ENCODE data around the gene TLR1.
A peak's percentile ranks its signal among the peaks of the same experiment; 100 is the strongest.
"Not testable (repeated sequence)": the region's sequence is repeated elsewhere in the genome, so short reads cannot be mapped to it uniquely, and the experiment has no call there.

Gene TLR1

DNA sequence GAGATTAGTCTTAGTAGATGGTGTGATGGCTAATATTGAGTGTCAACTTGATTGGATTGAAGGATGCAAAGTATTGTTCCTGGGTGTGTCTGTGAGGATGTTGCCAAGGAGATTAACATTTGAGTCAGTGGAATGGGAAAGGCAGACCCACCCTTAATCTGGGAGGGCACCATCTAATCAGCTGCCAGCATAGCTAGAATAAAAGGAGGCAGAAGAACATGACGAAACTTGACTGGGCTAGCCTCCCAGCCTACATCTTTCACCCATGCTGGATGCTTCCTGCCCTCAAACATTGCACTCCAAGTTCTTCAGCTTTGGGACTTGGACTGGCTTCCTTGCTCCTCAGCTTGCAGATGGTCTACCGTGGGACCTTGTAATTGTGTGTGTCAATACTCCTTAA lies 34.3 kb downstream of the TLR1 start:
- not testable (repeated sequence) for DNase-seq

DNA sequence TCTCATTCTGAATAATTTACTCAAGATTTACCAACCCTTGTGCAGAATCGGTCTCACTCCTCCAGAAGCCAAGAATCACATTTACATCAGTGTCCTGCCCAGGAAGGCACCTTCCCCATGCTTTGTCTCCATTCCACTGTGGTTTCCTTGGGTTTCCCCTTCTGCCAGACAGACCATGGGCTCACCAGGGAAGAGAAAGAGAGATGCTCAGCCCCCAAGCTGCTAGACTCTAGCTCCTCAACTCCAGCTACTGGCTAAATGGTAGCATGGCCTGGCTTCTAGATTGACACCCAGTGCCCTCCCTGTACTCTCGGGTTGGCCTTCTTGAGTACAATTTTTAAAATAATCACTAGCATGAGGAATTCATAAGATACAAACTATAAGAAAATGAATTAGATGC lies 34.7 kb downstream of the TLR1 start:
- DNase-seq: no peak

DNA sequence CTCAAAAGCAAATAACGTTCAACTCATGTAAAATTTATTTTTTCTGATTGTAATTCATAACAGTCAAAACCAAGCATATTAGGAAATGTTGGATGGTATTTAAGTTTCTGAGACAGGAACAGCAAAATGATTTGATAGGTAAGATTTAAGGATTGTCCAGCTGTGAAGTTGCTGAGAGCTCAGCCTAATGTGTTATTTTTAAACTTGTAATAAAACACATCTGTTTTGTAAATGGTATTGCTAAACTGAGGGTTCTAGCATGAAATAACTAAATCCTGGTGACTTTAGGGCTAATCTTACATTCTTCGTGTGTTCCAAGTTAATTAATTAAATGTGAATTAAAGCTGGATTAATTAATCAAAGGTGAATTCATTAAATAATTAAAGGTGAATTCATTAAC lies 35.1 kb downstream of the TLR1 start:
- DNase-seq: no peak

DNA sequence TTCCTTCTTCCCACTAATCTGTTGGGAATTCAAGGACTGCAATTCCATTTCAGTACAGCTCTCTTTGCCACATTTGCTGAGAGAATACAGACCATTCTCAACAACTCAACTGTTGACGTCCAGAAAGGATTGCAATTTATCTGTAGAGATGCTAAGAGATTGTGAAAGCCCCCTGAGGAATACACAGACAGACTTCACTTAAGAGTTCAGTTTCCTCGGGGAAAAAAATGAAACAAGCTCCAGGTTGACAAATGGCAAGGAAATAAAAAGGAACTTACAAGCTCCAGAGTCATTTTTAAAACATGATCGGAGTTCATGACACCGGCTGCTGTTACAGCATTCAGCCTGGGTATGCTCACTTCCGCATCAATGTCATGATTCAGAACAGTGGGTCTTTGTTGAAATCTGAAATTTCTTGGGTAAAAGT lies 35.6 kb downstream of the TLR1 start:
- DNase-seq: no peak

DNA sequence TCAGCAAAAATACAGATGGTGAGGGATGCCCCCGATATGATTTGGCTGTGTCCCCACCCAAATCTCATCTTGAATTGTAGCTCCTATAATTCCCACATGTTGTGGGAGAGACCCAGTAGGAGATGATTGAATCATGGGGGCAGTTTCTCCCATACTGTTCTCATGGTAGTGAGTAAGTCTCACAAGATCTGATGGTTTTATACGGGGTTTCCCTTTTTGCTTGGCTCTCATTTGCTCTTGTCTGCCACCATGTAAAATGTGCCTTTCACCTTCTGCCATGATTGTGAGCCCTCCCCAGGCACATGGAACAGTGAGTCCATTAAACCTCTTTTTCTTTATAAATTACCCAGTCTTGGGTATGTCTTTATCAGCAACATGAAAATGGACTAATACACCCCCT lies 37.7 kb downstream of the TLR1 start:
- not testable (repeated sequence) for DNase-seq

DNA sequence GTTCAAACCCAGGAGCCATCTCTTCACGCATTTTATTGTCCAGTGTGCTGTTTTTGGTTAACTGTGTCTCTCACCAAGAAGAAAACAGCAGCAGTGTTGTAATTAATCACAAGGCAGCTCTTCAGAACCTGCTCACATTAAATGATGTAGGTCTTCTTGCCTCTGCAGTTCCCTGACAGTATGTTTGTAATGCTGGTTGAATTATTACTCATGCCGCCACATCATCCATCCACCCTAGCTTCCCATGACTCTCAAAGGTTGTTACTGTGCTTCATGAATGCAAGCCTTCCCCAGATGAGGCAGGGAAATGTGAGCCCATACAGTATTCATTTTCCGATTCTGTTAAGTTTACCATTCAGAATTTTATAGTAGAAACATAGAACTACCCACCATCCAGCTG lies 39.2 kb downstream of the TLR1 start:
- no peak for DNase-seq

DNA sequence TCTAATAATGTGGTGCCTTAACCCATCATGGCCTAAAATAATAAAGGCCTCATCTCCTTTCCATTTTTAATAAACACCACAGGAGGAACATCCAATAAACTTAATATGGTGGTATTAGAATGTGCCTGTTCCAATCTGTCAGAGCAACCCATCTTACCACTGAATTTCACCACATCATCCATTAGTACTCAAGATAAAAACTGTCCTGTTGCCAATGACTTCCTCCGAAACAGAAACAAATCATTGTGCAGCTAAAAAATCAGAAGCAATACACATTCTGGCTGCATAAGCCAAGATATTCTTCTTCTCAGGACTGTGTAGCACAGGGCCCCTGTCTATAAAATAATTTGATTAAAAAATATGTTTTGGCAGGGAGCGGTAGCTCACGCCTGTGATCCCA lies 40.3 kb downstream of the TLR1 start:
- DNase-seq: no peak

DNA sequence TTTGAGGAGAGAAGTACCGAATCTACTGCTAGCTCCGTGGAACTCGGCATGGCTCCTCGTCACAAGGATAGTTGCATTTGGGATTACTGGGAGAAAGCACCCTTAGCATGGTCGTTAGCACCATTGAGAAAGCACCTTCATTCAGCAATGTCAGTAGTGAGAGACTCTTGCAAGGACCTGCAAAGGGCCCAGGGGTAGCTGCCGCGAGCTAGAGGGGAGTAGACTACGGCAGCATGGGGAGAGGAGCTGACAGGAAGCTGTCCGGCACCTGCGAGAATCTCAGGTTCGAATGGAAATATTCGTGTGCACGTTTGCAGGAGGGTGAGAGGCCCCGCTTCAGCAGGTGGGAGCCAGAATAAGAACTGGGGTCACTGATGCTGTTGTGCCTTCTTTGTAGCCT lies 42.0 kb downstream of the TLR1 start:
- DNase-seq: no peak

DNA sequence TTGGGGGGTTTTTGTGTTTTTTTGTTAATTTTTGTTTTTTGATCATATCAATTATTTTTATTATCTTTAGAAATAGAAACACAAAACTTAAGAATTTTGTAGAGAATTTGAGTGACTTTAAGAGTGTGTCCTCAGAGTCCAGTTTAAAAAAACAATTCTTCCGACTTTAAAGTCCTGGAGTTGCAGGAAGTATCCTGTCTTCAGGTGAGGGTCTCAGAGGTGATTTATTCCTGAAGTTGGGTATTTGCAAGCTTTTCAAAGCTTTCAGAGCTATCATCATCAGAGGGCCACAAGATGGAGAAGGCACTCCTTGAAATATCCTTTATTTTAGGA lies 44.8 kb downstream of the TLR1 start:
- no peak for DNase-seq

DNA sequence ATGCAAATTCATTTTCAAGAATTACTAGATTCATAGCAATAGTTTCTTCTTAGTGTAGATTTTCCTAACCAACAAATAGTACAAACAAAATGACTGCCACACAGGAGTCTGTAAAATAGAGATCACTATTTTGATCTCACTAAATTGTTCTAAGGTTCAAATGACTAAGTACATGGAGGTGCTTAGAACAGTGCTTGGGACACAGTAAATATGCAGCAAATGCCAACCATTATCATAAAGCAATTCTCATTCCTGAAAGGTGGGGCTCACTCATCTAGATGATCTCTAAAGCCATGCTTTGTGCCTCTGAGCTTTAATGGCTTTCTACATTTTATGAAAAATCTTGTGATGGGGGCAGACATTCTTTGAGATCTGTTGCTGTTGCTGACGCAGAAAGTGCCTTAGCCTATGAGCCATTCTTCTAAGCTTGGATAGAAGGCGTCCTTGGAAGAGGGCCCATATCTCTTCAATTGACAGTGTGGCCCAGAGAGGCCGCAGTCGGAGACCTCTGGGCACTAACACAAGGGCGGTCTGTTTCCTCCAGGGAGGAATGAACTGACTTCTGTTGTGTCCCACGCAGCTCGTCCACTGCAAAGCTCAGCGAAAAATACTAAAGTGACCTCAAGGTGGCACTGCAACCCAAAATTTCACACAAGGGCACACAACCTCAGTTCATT lies 45.3 kb downstream of the TLR1 start:
- peak; percentile 57 for DNase-seq

DNA sequence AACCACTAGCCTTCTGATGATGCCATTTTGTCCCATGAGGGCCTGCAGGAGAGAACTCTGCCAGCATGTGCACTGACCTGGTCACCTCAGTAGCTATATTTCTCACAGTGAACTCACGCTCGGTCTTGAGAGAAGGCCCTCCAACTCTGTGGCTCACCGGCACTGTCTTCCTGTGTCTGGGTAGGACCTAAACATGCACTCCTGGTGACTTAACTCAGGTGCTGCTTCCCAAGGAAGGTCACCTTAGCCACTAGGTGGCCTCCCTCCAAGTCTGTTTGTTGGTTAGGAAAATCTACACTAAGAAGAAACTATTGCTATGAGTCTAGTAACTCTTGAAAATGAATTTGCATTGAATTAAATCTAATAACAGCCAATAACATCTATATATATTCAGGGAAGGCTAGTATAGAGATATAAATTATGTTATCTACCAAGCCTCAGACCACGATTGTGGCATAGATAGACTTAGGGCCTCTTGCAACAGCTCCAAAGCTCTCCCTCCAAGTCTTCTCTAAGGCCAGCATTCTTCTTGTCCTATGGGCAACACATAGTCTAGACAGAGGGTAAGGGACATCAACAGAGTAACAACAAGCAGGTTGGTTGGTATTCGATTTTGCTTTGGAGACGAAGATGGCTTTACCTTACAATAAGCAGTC lies 46.5 kb downstream of the TLR1 start:
- DNase-seq: no peak

DNA sequence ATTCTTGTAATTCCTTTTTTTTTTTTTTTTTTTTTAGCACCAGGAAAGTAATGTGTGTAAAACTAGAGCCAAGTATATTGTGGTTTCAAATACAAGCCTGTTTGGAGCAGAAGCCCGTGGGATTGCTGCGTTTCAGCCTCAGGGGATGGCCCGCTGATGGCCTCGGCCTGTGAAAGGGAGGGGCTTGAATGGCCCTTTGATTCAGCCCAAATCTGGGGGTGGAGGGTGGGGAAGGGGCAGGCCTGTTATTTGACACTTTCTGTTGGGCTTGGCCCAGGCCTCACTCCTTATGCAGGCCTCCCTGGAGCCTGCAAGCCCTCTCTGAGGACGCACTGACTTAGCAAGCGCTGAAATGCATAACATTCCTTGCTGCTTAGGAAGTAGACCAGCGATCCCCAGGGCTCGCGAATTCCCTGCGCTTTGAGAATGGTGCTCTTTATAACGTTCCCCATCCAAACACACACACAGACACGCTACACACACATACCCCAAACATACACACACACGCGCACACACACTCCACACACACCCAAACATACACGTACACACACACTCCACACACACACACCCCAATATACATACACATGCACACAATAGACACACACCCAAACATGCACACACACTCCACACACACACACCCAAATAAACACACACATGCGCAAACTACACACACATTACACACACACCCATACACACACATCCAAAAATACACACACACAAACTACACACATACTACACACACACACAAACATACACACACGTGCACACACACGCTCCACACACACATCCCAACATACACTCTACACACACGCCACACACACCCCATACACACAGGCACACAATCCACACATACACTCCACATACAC lies 51.4 kb downstream of the TLR1 start:
- DNase-seq: no peak

DNA sequence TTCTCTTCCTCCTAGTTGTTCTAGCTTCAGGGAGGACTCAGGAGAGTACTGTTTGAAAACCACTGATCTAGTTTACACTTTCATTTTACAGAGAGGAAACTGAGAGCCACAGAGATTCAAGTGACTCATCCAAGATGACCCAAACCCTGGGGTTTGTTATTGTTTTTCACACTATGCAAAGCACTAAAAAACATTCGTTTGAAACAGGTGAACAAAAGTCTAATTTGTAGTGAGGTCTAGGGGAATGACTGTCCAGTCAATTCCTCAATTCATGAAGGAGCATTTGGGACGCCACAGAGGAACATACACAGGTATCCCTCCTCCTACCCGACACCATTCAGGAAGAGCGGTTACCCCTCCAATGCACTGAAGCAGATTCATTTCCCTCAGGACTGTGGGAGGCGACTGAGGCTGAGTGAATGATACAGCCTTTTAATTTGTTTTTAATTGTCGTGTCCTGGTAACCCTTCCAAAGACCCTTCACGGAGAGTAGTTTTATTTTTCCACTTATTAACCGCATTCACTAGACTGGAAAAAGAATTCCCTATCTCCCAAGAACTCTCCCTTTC lies 52.1 kb downstream of the TLR1 start:
- DNase-seq: no peak

DNA sequence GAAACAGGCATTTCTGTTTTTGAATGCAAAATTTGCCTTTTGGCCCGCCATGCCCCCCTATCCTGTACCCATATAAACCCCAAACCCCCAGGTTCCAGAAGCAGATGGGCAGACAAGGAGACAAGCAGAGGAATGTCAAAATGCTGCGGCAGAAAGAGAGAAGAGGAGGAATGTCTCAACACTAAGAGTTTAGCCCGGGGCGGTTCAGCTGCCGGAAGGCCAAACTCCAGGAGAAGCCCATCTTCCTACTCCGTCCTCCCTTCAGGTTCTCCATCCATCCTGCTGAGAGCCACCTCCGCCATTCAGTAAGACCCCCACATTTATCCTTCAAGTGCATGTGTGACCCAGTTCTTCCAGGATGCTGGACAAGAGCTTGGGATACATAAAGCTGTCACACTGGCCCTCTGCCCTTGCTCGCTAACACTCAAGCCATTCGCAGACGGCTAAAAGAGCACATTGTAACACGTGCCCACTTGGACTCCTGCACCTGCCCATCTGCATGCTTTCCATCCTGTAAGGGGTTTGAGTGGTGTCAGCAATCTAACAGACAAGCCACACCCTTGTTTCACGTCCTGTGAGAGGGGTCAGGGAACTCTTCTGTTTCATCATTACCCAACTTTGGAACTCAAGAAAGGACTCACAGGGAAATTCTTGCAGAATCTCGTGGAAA lies 53.1 kb downstream of the TLR1 start:
- DNase-seq: no peak

DNA sequence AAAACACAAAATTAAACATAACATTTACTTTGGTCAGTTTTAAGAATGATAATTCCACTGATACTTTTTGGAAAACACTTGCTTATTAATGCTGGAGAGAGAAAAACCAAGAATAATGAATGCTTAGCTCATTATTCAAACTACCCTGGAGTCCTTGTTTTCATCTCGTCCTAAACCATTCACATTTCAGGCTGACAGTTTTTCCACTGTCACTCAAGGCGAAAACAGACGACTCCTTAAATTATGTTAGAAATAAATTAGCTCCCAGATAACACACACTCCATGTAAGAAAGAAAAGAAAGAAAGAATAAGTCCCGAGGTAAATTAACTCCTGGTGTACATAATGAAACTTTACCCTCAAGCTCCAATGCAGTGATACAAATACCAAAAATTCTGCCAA lies 55.3 kb downstream of the TLR1 start:
- no peak for DNase-seq

DNA sequence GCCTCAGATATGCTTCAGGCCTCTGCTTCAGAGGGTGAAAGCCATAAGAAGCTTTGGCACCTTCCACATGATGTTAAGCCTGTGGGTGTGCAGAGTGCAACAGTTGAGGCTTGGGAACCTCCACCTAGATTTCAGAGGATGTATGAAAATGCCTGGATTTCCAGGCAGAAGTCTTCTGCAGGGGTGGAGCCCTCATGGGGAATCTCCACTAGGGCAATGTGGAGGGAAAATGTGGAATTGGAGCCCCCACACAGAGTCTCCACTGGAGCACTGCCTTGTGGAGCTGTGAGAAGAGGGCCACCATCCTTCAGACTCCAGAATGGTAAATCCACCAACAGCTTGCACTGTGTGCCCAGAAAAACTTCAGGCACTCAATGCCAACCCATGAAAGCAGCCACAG lies 57.0 kb downstream of the TLR1 start:
- DNase-seq: no peak

Measured in stimulated activated CD4-positive, alpha-beta T cell treated with anti-CD3 and anti-CD28 coated beads, Interleukin-12 subunit alpha, Interleukin-12 subunit beta, amount 100 ng/mL, for 4 hours (primary cell).